Peyer's patch (tissue), 4 donors: ENCODE measurements around the gene WDR89.

Source experiments
- CTCF ChIP-seq, 6 experiments: fragments of 450-650 bp in 4 of 6; fragments of 200-600 bp in 2 of 6; sonication (generic) in 1 of 6; IDR thresholded peaks; one replicate each; pipeline ENCODE4 v1.5.1; 2017 to 2019; ENCODE audit warnings: antibody characterized with exemption in 6 of 6, mild to moderate bottlenecking in 3 of 6, moderate library complexity in 1 of 6
- POLR2A ChIP-seq, 2 donors: fragments of 450-650 bp; IDR thresholded peaks; one replicate each; pipeline ENCODE4 v1.5.1; 2017; ENCODE audit warnings: antibody characterized with exemption in 2 of 2, mild to moderate bottlenecking in 2 of 2, moderate library complexity in 2 of 2

GRCh38 chr14:63616015-63616414 lies 25.7 kb downstream of the WDR89 start:
- TF ChIP-seq CTCF (IDR thresholded peaks at IDR 0.05), result no peak
- no peak for TF ChIP-seq POLR2A (IDR thresholded peaks at IDR 0.05)
